HUES64 (cell line): Measurements from ENCODE around the gene FOXD2. TPM values are rescaled to one million over a fixed set of nuclear protein-coding genes. Genes with fewer than 3 reads are reported as not detected.
A peak's percentile ranks its signal among the peaks of the same experiment; 100 is the strongest.

Experiments
- H3K27ac ChIP-seq: 2 replicates; pipeline ENCODE4 v1.7.0; 2013; ENCODE audit warnings: low read depth, low read length, inconsistent platforms
- H3K27me3 ChIP-seq: 2 replicates; pipeline ENCODE4 v1.6.1; 2013; ENCODE audit warnings: mild to moderate bottlenecking, low read length; ENCODE audit not compliant: insufficient read depth
- H3K36me3 ChIP-seq: 2 replicates; pipeline ENCODE4 v1.6.1; 2013; ENCODE audit warnings: mild to moderate bottlenecking, low read length; ENCODE audit not compliant: insufficient read depth
- H3K4me1 ChIP-seq: 2 replicates; pipeline ENCODE4 v1.6.1; 2013; ENCODE audit warnings: mild to moderate bottlenecking, low read length, moderate library complexity; ENCODE audit not compliant: insufficient read depth
- H3K4me3 ChIP-seq: 2 replicates; pipeline ENCODE4 v1.5.1; 2013; ENCODE audit warnings: mild to moderate bottlenecking, low read length, moderate library complexity
- H3K9ac ChIP-seq: 2 replicates; pipeline ENCODE4 v1.6.1; 2013; ENCODE audit warnings: mild to moderate bottlenecking, low read depth, low read length
- H3K9me3 ChIP-seq: 2 replicates; pipeline ENCODE4 v1.6.1; 2013; ENCODE audit warnings: low read depth, low read length; ENCODE audit not compliant: insufficient read depth
- WGBS: fragments of 150-250, 120-280 bp; methylation state at CpG from one replicate; pipeline ENCODE4 v1.1.7; 2013; ENCODE audit warnings: missing lambda C conversion rate; 5-methylcytosine and 5-hydroxymethylcytosine counted together
- polyA plus RNA-seq, 2 experiments: library from polyadenylated mRNA; stranded (reverse); fragments of 50-300 nt; gene quantifications; one replicate each; pipeline ENCODE4 v1.2.3, GENCODE V29; 2013

FOXD2 gene
- not detected for polyA plus RNA-seq (2013, experiment 1 of 2)
- 0.13 TPM for polyA plus RNA-seq (2013, experiment 2 of 2)

GRCh38 chr1:47437447-47438164 lies at the start of gene FOXD2:
Gene FOXD2, plus strand, starts transcription at chr1:47438044. Its CDS starts 92 bp downstream, at chr1:47438136.
- Histone ChIP-seq H3K4me1 (0 out of 2 replicates have a peak, but pooled peaks cover 11% of the 10 kb centered on the region), H3K27me3 (peaks cover 100% of the 10 kb centered on the region), H3K36me3 (no peaks in the 10 kb centered on the region), H3K9ac (no peak within 1 kb of the TSS; the same call in 1 of the 2 replicates), H3K27ac (no peak within 1 kb of the TSS), H3K4me3 (peak within 1 kb of the TSS; percentile 57), H3K9me3 (0 out of 2 replicates have a peak, but pooled peaks cover 2% of the 10 kb centered on the region)
- under 1% methylated on average over 80 of the region's 80 CpGs for WGBS

- WGBS = 31% methylated on average over 3 of the region's 3 CpGs
- no peaks in the 10 kb centered on the region for H3K4me1 ChIP-seq
- H3K36me3 ChIP-seq = no peaks in the 10 kb centered on the region
- no peak overlapping the region for H3K27ac ChIP-seq
- no peak overlapping the region for H3K9ac ChIP-seq
- H3K4me3 ChIP-seq = no peak overlapping the region
- peaks cover 11% of the 10 kb centered on the region; the same call in 1 of the 2 replicates for H3K27me3 ChIP-seq
- no peaks in the 10 kb centered on the region for H3K9me3 ChIP-seq
Measured at GRCh38 chr1:47388891-47389238, 49.0 kb upstream of the FOXD2 start.

GRCh38 chr1:47389731-47390130 lies 48.1 kb upstream of the FOXD2 start:
- no peak overlapping the region for H3K9ac ChIP-seq
- H3K4me1 ChIP-seq = no peaks in the 10 kb centered on the region
- H3K36me3 ChIP-seq = no peaks in the 10 kb centered on the region
- H3K9me3 ChIP-seq = no peaks in the 10 kb centered on the region
- WGBS = 90% methylated on average over 2 of the region's 2 CpGs
- H3K4me3 ChIP-seq = no peak overlapping the region
- no peak overlapping the region for H3K27ac ChIP-seq
- H3K27me3 ChIP-seq = peaks cover 16% of the 10 kb centered on the region; the same call in 1 of the 2 replicates

- WGBS = 71% methylated on average over 2 of the region's 2 CpGs
- Histone ChIP-seq H3K9ac (no peak overlapping the region), H3K4me3 (no peak overlapping the region), H3K4me1 (no peaks in the 10 kb centered on the region), H3K27ac (no peak overlapping the region), H3K9me3 (no peaks in the 10 kb centered on the region), H3K27me3 (peaks cover 16% of the 10 kb centered on the region; the same call in 1 of the 2 replicates), H3K36me3 (no peaks in the 10 kb centered on the region)
Measured at GRCh38 chr1:47390843-47391242, 47.0 kb upstream of the FOXD2 start.

GRCh38 chr1:47393141-47393540 lies 44.7 kb upstream of the FOXD2 start:
- Histone ChIP-seq H3K4me1 (no peaks in the 10 kb centered on the region), H3K36me3 (no peaks in the 10 kb centered on the region), H3K9ac (no peak overlapping the region), H3K27me3 (peaks cover 8% of the 10 kb centered on the region; the same call in 1 of the 2 replicates), H3K4me3 (no peak overlapping the region), H3K27ac (no peak overlapping the region), H3K9me3 (no peaks in the 10 kb centered on the region)
- WGBS = 89% methylated on average over 5 of the region's 5 CpGs

- H3K9me3 ChIP-seq = no peaks in the 10 kb centered on the region
- H3K36me3 ChIP-seq = no peaks in the 10 kb centered on the region
- no peak overlapping the region for H3K27ac ChIP-seq
- peaks cover 12% of the 10 kb centered on the region; the same call in 1 of the 2 replicates for H3K27me3 ChIP-seq
- H3K4me1 ChIP-seq = no peaks in the 10 kb centered on the region
- 92% methylated on average over 3 of the region's 3 CpGs for WGBS
- H3K9ac ChIP-seq = no peak overlapping the region
- no peak overlapping the region for H3K4me3 ChIP-seq
Measured at GRCh38 chr1:47395433-47395832, 42.4 kb upstream of the FOXD2 start.

- H3K4me1 ChIP-seq = no peaks in the 10 kb centered on the region
- H3K4me3 ChIP-seq = no peak overlapping the region
- no peak overlapping the region for H3K27ac ChIP-seq
- H3K9ac ChIP-seq = no peak overlapping the region
- no peaks in the 10 kb centered on the region for H3K36me3 ChIP-seq
- H3K27me3 ChIP-seq = peaks cover 12% of the 10 kb centered on the region
- 90% methylated on average over 6 of the region's 6 CpGs for whole genome bisulfite sequencing
- no peaks in the 10 kb centered on the region for H3K9me3 ChIP-seq
Measured at GRCh38 chr1:47396671-47397196, 41.1 kb upstream of the FOXD2 start.

- peaks cover 6% of the 10 kb centered on the region for H3K27me3 ChIP-seq
- H3K4me1 ChIP-seq = no peaks in the 10 kb centered on the region
- no peaks in the 10 kb centered on the region for H3K9me3 ChIP-seq
- no peaks in the 10 kb centered on the region for H3K36me3 ChIP-seq
- 80% methylated on average over 4 of the region's 4 CpGs for WGBS
- no peak overlapping the region for H3K9ac ChIP-seq
- no peak overlapping the region for H3K27ac ChIP-seq
- no peak overlapping the region for H3K4me3 ChIP-seq
Measured at GRCh38 chr1:47399138-47399845, 38.6 kb upstream of the FOXD2 start.

- WGBS = 91% methylated on average over 4 of the region's 4 CpGs
- Histone ChIP-seq H3K27me3 (peaks cover 4% of the 10 kb centered on the region), H3K9ac (no peak overlapping the region)
Measured at GRCh38 chr1:47399846-47400155, 38.0 kb upstream of the FOXD2 start.

GRCh38 chr1:47401761-47402160 lies 36.1 kb upstream of the FOXD2 start:
- WGBS = 91% methylated on average over 4 of the region's 4 CpGs
- H3K4me3 ChIP-seq = no peak overlapping the region
- H3K4me1 ChIP-seq = no peaks in the 10 kb centered on the region
- H3K9ac ChIP-seq = no peak overlapping the region
- no peak overlapping the region for H3K27ac ChIP-seq
- peaks cover 4% of the 10 kb centered on the region for H3K27me3 ChIP-seq
- no peaks in the 10 kb centered on the region for H3K36me3 ChIP-seq
- no peaks in the 10 kb centered on the region for H3K9me3 ChIP-seq

More at GRCh38 chr1:47399846-47400155, 38.0 kb upstream of the FOXD2 start:
- H3K4me1 ChIP-seq = no peaks in the 10 kb centered on the region
- no peak overlapping the region for H3K4me3 ChIP-seq
- H3K36me3 ChIP-seq = no peaks in the 10 kb centered on the region
- no peaks in the 10 kb centered on the region for H3K9me3 ChIP-seq
- no peak overlapping the region for H3K27ac ChIP-seq

GRCh38 chr1:47402591-47402990 lies 35.3 kb upstream of the FOXD2 start:
- WGBS = 92% methylated on average over 3 of the region's 4 CpGs
- H3K9ac ChIP-seq = no peak overlapping the region
- H3K9me3 ChIP-seq = no peaks in the 10 kb centered on the region
- no peak overlapping the region for H3K4me3 ChIP-seq
- H3K27ac ChIP-seq = no peak overlapping the region
- H3K36me3 ChIP-seq = no peaks in the 10 kb centered on the region
- H3K27me3 ChIP-seq = peaks cover 7% of the 10 kb centered on the region
- H3K4me1 ChIP-seq = no peaks in the 10 kb centered on the region
